Left renal cortex interstitium (tissue), 4 donors: Measurements from ENCODE around the gene PEAK1. TPM values are rescaled to one million over a fixed set of nuclear protein-coding genes. Genes with fewer than 3 reads are reported as not detected.
A peak's percentile ranks its signal among the peaks of the same experiment; 100 is the strongest.

Experiments used
- DNase-seq, 4 donors: peaks; one replicate each; pipeline ENCODE4 v3.0.0-alpha.2; 2013; ENCODE audit warnings: low read depth in 4 of 4, low spot score in 2 of 4, missing footprints in 1 of 4
- polyA plus RNA-seq, 4 donors: library from polyadenylated mRNA; unstranded; fragments of 120-200 nt; gene quantifications; one replicate each; pipeline ENCODE4 v1.2.1, GENCODE V29; 2013; ENCODE audit not compliant: insufficient read length in 4 of 4

Gene PEAK1
- polyA plus RNA-seq, 4 donors = 24.4 to 38.8 (median 32.1) TPM

GRCh38 chr15:77243716-77244401 lies 176.0 kb downstream of the PEAK1 start:
- DNase-seq = no peak

- DNase-seq = no peak
Observed at GRCh38 chr15:77243135-77243534, 176.8 kb downstream of the PEAK1 start.

- DNase-seq = no peak
Observed at GRCh38 chr15:77239882-77240608, 179.9 kb downstream of the PEAK1 start.

- DNase-seq = no peak
Observed at GRCh38 chr15:77235566-77235965, 184.3 kb downstream of the PEAK1 start.

- no peak for DNase-seq
Observed at GRCh38 chr15:77228828-77229227, 191.1 kb downstream of the PEAK1 start.

GRCh38 chr15:77226652-77227051 lies 193.3 kb downstream of the PEAK1 start:
- no peak for DNase-seq

- DNase-seq = no peak
Observed at GRCh38 chr15:77225646-77226045, 194.3 kb downstream of the PEAK1 start.

GRCh38 chr15:77225088-77225487 lies 194.8 kb downstream of the PEAK1 start:
- DNase-seq = no peak

- DNase-seq = no peak
Observed at GRCh38 chr15:77224352-77224751, 195.6 kb downstream of the PEAK1 start.

GRCh38 chr15:77221708-77222107 lies 198.2 kb downstream of the PEAK1 start:
- no peak for DNase-seq

- no peak for DNase-seq
Observed at GRCh38 chr15:77221174-77221573, 198.7 kb downstream of the PEAK1 start.

GRCh38 chr15:77219841-77220240 lies 200.1 kb downstream of the PEAK1 start:
- DNase-seq = no peak

GRCh38 chr15:77209221-77209620 lies 210.7 kb downstream of the PEAK1 start:
- DNase-seq = no peak

- no peak for DNase-seq
Observed at GRCh38 chr15:77208241-77208640, 211.7 kb downstream of the PEAK1 start.

GRCh38 chr15:77201665-77202064 lies 218.2 kb downstream of the PEAK1 start:
- no peak for DNase-seq

- DNase-seq = no peak
Observed at GRCh38 chr15:77196381-77196780, 223.5 kb downstream of the PEAK1 start.

GRCh38 chr15:77195586-77195985 lies 224.3 kb downstream of the PEAK1 start:
- peak in 1 of 4 donors; percentile 15 for DNase-seq

- DNase-seq = no peak
Observed at GRCh38 chr15:77192451-77192850, 227.5 kb downstream of the PEAK1 start.

GRCh38 chr15:77191230-77191834 lies 228.6 kb downstream of the PEAK1 start:
- DNase-seq = no peak

- peak in 1 of 4 donors; percentile 19 for DNase-seq
Observed at GRCh38 chr15:77187751-77188464, 232.0 kb downstream of the PEAK1 start.

- DNase-seq = peak in 1 of 4 donors; percentile 25
Observed at GRCh38 chr15:77186594-77187011, 233.3 kb downstream of the PEAK1 start.
